IMR-90 (cell line): ENCODE measurements around the gene TBX15. TPM values are rescaled to one million over a fixed set of nuclear protein-coding genes. Genes with fewer than 3 reads are reported as not detected.

Experiments used
- ATAC-seq: fragments of 200-7000 bp; cut with Tn5 transposase; 2 replicates; pipeline ENCODE4 v1.9.1; 2020; ENCODE audit warnings: low read depth, mild to moderate bottlenecking, moderate library complexity
- BruUV-seq: library from RNA; stranded (reverse); fragments of 400-500 nt; replicated peaks from 2 replicates; lab custom pipeline; 2021; lab: Mats Ljungman, UMichigan
- CTCF ChIA-PET: fragments of 300-600 bp; formaldehyde crosslinking; extraction: SDS; loops from one replicate; lab custom pipeline; 2021; ENCODE audit warnings: antibody characterized with exemption; lab: Yijun Ruan, JAX
- POLR2A ChIA-PET: fragments of 300-600 bp; sonication (Branson Sonifier 250); formaldehyde crosslinking; loops from one replicate; lab custom pipeline; 2022; ENCODE audit warnings: antibody characterized with exemption; ENCODE audit not compliant: unreplicated experiment; lab: Charles Lee
- DNase-seq: peaks from one replicate; pipeline ENCODE4 v3.0.0; 2013
- H2AFZ ChIP-seq: replicated peaks from 2 replicates; pipeline ENCODE3; 2013; ENCODE audit warnings: low read length, mild to moderate bottlenecking; ENCODE audit not compliant: poor library complexity
- H2AK5ac ChIP-seq: 2 replicates; pipeline ENCODE4 v1.6.1; 2013; ENCODE audit warnings: low read depth, low read length, inconsistent platforms
- H2AK9ac ChIP-seq: replicated peaks from 2 replicates; pipeline ENCODE3; 2013; ENCODE audit warnings: mild to moderate bottlenecking, low read depth, low read length, moderate library complexity; ENCODE audit not compliant: poor library complexity
- H2BK120ac ChIP-seq: 2 replicates; pipeline ENCODE4 v1.6.1; 2013; ENCODE audit warnings: low read depth, low read length, inconsistent platforms
- H2BK15ac ChIP-seq: 3 replicates; pipeline ENCODE4 v1.6.1; 2013; ENCODE audit warnings: low read depth, low read length, inconsistent platforms
- H2BK20ac ChIP-seq: 2 replicates; pipeline ENCODE4 v1.6.1; 2013; ENCODE audit warnings: low read depth, mild to moderate bottlenecking, inconsistent platforms, low read length, moderate library complexity
- H2BK5ac ChIP-seq: 2 replicates; pipeline ENCODE4 v1.6.1; 2013; ENCODE audit warnings: mild to moderate bottlenecking, low read depth, low read length, inconsistent platforms; ENCODE audit not compliant: poor library complexity, severe bottlenecking
- H3K14ac ChIP-seq: replicated peaks from 2 replicates; pipeline ENCODE4 v1.6.1; 2013; ENCODE audit warnings: low read depth, low read length, inconsistent platforms
- H3K18ac ChIP-seq: 2 replicates; pipeline ENCODE4 v1.6.1; 2013; ENCODE audit warnings: low read depth, low read length, control low read depth
- H3K23ac ChIP-seq: 2 replicates; pipeline ENCODE4 v1.6.1; 2013; ENCODE audit warnings: low read depth, low read length, inconsistent platforms
- H3K27ac ChIP-seq: 2 replicates; pipeline ENCODE4 v1.5.1; 2013; ENCODE audit warnings: mild to moderate bottlenecking, control low read depth, low read length; ENCODE audit not compliant: insufficient read depth
- H3K27me3 ChIP-seq: 2 replicates; pipeline ENCODE4 v1.6.1; 2013; ENCODE audit warnings: low read length; ENCODE audit not compliant: control insufficient read depth, insufficient read depth
- H3K36me3 ChIP-seq: 2 replicates; pipeline ENCODE4 v1.6.1; 2013; ENCODE audit warnings: low read length, mixed read lengths; ENCODE audit not compliant: control insufficient read depth, insufficient read depth
- H3K4ac ChIP-seq: 2 replicates; pipeline ENCODE4 v1.6.1; 2013; ENCODE audit warnings: low read depth, low read length, inconsistent platforms
- H3K4me1 ChIP-seq: 2 replicates; pipeline ENCODE4 v1.6.1; 2013; ENCODE audit warnings: low read length, mixed read lengths; ENCODE audit not compliant: control insufficient read depth, insufficient read depth
- H3K4me2 ChIP-seq: 2 replicates; pipeline ENCODE4 v1.6.1; 2013; ENCODE audit warnings: low read depth, mild to moderate bottlenecking, control low read depth, low read length, moderate library complexity
- H3K4me3 ChIP-seq: 2 replicates; pipeline ENCODE4 v1.5.1; 2013; ENCODE audit warnings: low read depth, mild to moderate bottlenecking, control low read depth, low read length, moderate library complexity; ENCODE audit not compliant: insufficient read depth
- H3K56ac ChIP-seq: 2 replicates; pipeline ENCODE4 v1.6.1; 2013; ENCODE audit warnings: low read length, inconsistent platforms; ENCODE audit not compliant: insufficient read depth; ENCODE audit errors: extremely low read depth
- H3K79me1 ChIP-seq, 2 experiments: 2 replicates each; pipeline ENCODE4 v1.6.1; 2013; ENCODE audit warnings: low read length in 2 of 2, inconsistent platforms in 1 of 2, low read depth in 1 of 2
- H3K9ac ChIP-seq: 2 replicates; pipeline ENCODE4 v1.6.1; 2013; ENCODE audit warnings: low read depth, low read length, control low read depth
- H3K9me1 ChIP-seq: 2 replicates; pipeline ENCODE4 v1.6.1; 2013; ENCODE audit warnings: low read length, inconsistent platforms; ENCODE audit not compliant: insufficient read depth
- H3K9me3 ChIP-seq: 2 replicates; pipeline ENCODE4 v1.6.1; 2013; ENCODE audit warnings: low read length; ENCODE audit not compliant: control insufficient read depth, insufficient read depth
- H4K20me1 ChIP-seq: 2 replicates; pipeline ENCODE4 v1.6.1; 2013; ENCODE audit warnings: low read length, inconsistent platforms; ENCODE audit not compliant: insufficient read depth
- H4K5ac ChIP-seq: 2 replicates; pipeline ENCODE4 v1.6.1; 2013; ENCODE audit warnings: mild to moderate bottlenecking, low read depth, low read length, control low read depth
- H4K8ac ChIP-seq, 2 experiments: 2 replicates each; pipeline ENCODE4 v1.6.1; 2013; ENCODE audit warnings: low read depth in 2 of 2, low read length in 2 of 2, control low read depth in 1 of 2, inconsistent platforms in 1 of 2
- H4K91ac ChIP-seq: 2 replicates; pipeline ENCODE4 v1.6.1; 2013; ENCODE audit warnings: low read depth, low read length, inconsistent platforms; ENCODE audit not compliant: insufficient read depth
- ELK1 ChIP-seq: fragments of 150-350 bp; IDR thresholded peaks from 2 replicates; pipeline ENCODE4 v1.6.1; 2016; ENCODE audit warnings: low read depth, mild to moderate bottlenecking, low read length, moderate library complexity, borderline replicate concordance
- RAD21 ChIP-seq: IDR thresholded peaks from 2 replicates; pipeline ENCODE4 v1.6.1; 2012; ENCODE audit warnings: low read length, improper control_type of control experiment
- RFX5 ChIP-seq: IDR thresholded peaks from 2 replicates; pipeline ENCODE4 v1.8.0; 2012; ENCODE audit warnings: low read depth, mild to moderate bottlenecking, low read length, moderate library complexity
- SMC3 ChIP-seq: fragments of 150-350 bp; IDR thresholded peaks from 2 replicates; pipeline ENCODE4 v1.6.1; 2016; ENCODE audit warnings: low read depth, mild to moderate bottlenecking, antibody characterized with exemption, low read length, moderate library complexity
- WGBS, 2 experiments: methylation state at CpG; one replicate each; pipeline versions ENCODE4 v1.1.5 to v1.1.7; 2013; ENCODE audit warnings: missing lambda C conversion rate in 2 of 2; ENCODE audit not compliant: insufficient read length in 1 of 2; ENCODE audit errors: extremely low coverage in 2 of 2; 5-methylcytosine and 5-hydroxymethylcytosine counted together
- dilution Hi-C: fragments of 300-500 bp; cut with HindIII; formaldehyde crosslinking; loops from one replicate; pipeline ENCODE4 v1.14.3; 2018; ENCODE audit warnings: low sequenced_read_pairs; ENCODE audit not compliant: unreplicated experiment
- in situ Hi-C: fragments of 300-500 bp; cut with MboI; formaldehyde crosslinking; loops from 3 replicates; pipeline ENCODE4 v1.14.3; 2019; ENCODE audit warnings: low sequenced_read_pairs, inconsistent platforms, mixed read lengths
- intact Hi-C: fragments of 100-400 bp; cut with micrococcal nuclease; formaldehyde crosslinking; loops from 2 replicates; pipeline ENCODE4 v1.10.0; 2022
- polyA plus RNA-seq, 3 experiments: library from polyadenylated mRNA; depleted of rRNA; stranded (reverse); fragments of >200 nt; gene quantifications; 2 replicates each; pipeline ENCODE4 v1.2.3, GENCODE V29; 2012; ENCODE audit warnings: low replicate concordance in 1 of 3
- total RNA-seq: library from RNA; depleted of rRNA; stranded (reverse); fragments of >200 nt; gene quantifications from 2 replicates; pipeline ENCODE4 v1.2.3, GENCODE V29; 2012

The TBX15 gene
- total and polyA plus RNA-seq, 2 of the 4 experiments (the other 2 are of a cell fraction), result not detected

- Histone ChIP-seq H2AK9ac (no peak overlapping the region), H4K5ac (no peak overlapping the region), H4K91ac (no peak overlapping the region), H2BK120ac (no peak overlapping the region), H3K4me1 (no peaks in the 10 kb centered on the region), H4K8ac (no peak overlapping the region), H3K4me3 (no peak overlapping the region), H2BK15ac (no peak overlapping the region), H3K56ac (no peak overlapping the region), H3K27me3 (peaks cover 98% of the 10 kb centered on the region), H4K20me1 (no peaks in the 10 kb centered on the region), H3K14ac (no peak overlapping the region), H3K4me2 (no peak overlapping the region), H2BK20ac (no peak overlapping the region), H3K36me3 (no peaks in the 10 kb centered on the region), H3K9ac (no peak overlapping the region), H3K9me1 (no peaks in the 10 kb centered on the region), H3K18ac (no peak overlapping the region), H2BK5ac (no peak overlapping the region), H3K4ac (no peak overlapping the region), H2AFZ (no peak overlapping the region), H2AK5ac (no peak overlapping the region), H3K9me3 (peaks cover 27% of the 10 kb centered on the region), H3K23ac (no peak overlapping the region), H3K27ac (no peak overlapping the region), H3K79me1 (no peaks in the 10 kb centered on the region)
- intact Hi-C loops (no loop called here), in situ Hi-C loops (loop anchor here (10.0 kb wide), 1 partner anchor 831 kb away; no protein-coding TSS in a partner anchor), dilution Hi-C loops (no loop called here)
- CTCF ChIA-PET, result no interaction called here
- no peak for ATAC-seq
- 40% methylated on average over 1 of the region's 34 CpGs; no CpG with 5 or more reads in 1 of the 2 experiments for WGBS, 2 experiments
- BruUV-seq, result no TSS peak
- POLR2A ChIA-PET, result no interaction called here
- TF ChIP-seq RAD21 (no peak), RFX5 (no peak), ELK1 (no peak), SMC3 (no peak)
- no peak for DNase-seq
Observed at GRCh38 chr1:118985640-118986554, 2.2 kb downstream of the TBX15 start.
